ELR (cell line): ENCODE measurements around the gene PPP1R36.
A peak's percentile ranks its signal among the peaks of the same experiment; 100 is the strongest.
"Not testable (repeated sequence)": the region's sequence is repeated elsewhere in the genome, so short reads cannot be mapped to it uniquely, and the experiment has no call there.

Source experiments
- DNase-seq: peaks from one replicate; pipeline ENCODE4 v3.0.0-alpha.2; 2015; ENCODE audit warnings: low read depth

Gene PPP1R36

GRCh38 chr14:64549791-64550620 lies at the start of gene PPP1R36:
Gene PPP1R36, plus strand, starts transcription at chr14:64549961. Its CDS starts 37 bp downstream, at chr14:64549998.
- peak; percentile 23 for DNase-seq

- DNase-seq, result no peak
Measured at GRCh38 chr14:64500088-64500487, 49.7 kb upstream of the PPP1R36 start.

- DNase-seq, result peak; percentile 75
Measured at GRCh38 chr14:64501411-64502171, 48.2 kb upstream of the PPP1R36 start.

GRCh38 chr14:64502456-64502855 lies 47.3 kb upstream of the PPP1R36 start:
- DNase-seq, result no peak

GRCh38 chr14:64502887-64503433 lies 46.8 kb upstream of the PPP1R36 start:
- DNase-seq, result peak; percentile 38

- peak; percentile 94 for DNase-seq
Measured at GRCh38 chr14:64503434-64504309, 46.1 kb upstream of the PPP1R36 start, which contains the start of gene ZBTB25. Gene ZBTB25, minus strand, starts transcription at chr14:64503838. Its CDS starts 13,305 bp downstream, at chr14:64490533.

- DNase-seq, result peak; percentile 83
Measured at GRCh38 chr14:64504310-64504896, 45.4 kb upstream of the PPP1R36 start, which contains the start of gene ZBTB1. Gene ZBTB1, plus strand, starts transcription at chr14:64504770. Its CDS starts 16,735 bp downstream, at chr14:64521505.

GRCh38 chr14:64504897-64505794 lies 44.6 kb upstream of the PPP1R36 start:
- DNase-seq, result peak; percentile 92

- peak; percentile 6 for DNase-seq
Measured at GRCh38 chr14:64506721-64507120, 43.0 kb upstream of the PPP1R36 start.

GRCh38 chr14:64507376-64508156 lies 42.2 kb upstream of the PPP1R36 start:
- DNase-seq, result peak; percentile 55

- no peak for DNase-seq
Measured at GRCh38 chr14:64508215-64508776, 41.5 kb upstream of the PPP1R36 start.

- no peak for DNase-seq
Measured at GRCh38 chr14:64509036-64509435, 40.7 kb upstream of the PPP1R36 start.

GRCh38 chr14:64510825-64511671 lies 38.7 kb upstream of the PPP1R36 start:
- peak; percentile 82 for DNase-seq

GRCh38 chr14:64513271-64513670 lies 36.5 kb upstream of the PPP1R36 start:
- DNase-seq, result no peak

- DNase-seq, result no peak
Measured at GRCh38 chr14:64515053-64515452, 34.7 kb upstream of the PPP1R36 start.

GRCh38 chr14:64516969-64517368 lies 32.8 kb upstream of the PPP1R36 start:
- DNase-seq, result no peak

GRCh38 chr14:64517667-64518066 lies 32.1 kb upstream of the PPP1R36 start:
- not testable (repeated sequence) for DNase-seq

GRCh38 chr14:64518229-64518628 lies 31.5 kb upstream of the PPP1R36 start:
- no peak for DNase-seq
